HG03159 (cell line): ENCODE results near the gene THRSP.
"Not testable (repeated sequence)": the region's sequence is repeated elsewhere in the genome, so short reads cannot be mapped to it uniquely, and the experiment has no call there.

Experiments used
- ATAC-seq: cut with Tn5 transposase; IDR thresholded peaks from one replicate; pipeline ENCODE4 v1.9.1; 2021; ENCODE audit warnings: mild to moderate bottlenecking, moderate library complexity; ENCODE audit not compliant: unreplicated experiment

THRSP gene

GRCh38 chr11:78063440-78064181 is at the start of gene THRSP:
TSS of gene THRSP (plus strand) at chr11:78063861. CDS start at chr11:78063882, 21 bp downstream.
- no peak for ATAC-seq

GRCh38 chr11:78014937-78015520 is 48.6 kb upstream of the THRSP start:
- not testable (repeated sequence) for ATAC-seq

GRCh38 chr11:78015878-78016277 is 47.8 kb upstream of the THRSP start:
- ATAC-seq: no peak

GRCh38 chr11:78019808-78020207 is 43.9 kb upstream of the THRSP start:
- no peak for ATAC-seq

- ATAC-seq: no peak
Observed at GRCh38 chr11:78020246-78020645, 43.4 kb upstream of the THRSP start.

- no peak for ATAC-seq
Observed at GRCh38 chr11:78021611-78022010, 42.0 kb upstream of the THRSP start.

GRCh38 chr11:78022397-78023396 is 41.0 kb upstream of the THRSP start, which contains the start of gene KCTD14:
TSS of gene KCTD14 (minus strand) at chr11:78023276. CDS start at chr11:78023249, 27 bp downstream.
- ATAC-seq: no peak

- ATAC-seq: no peak
Observed at GRCh38 chr11:78023426-78023825, 40.2 kb upstream of the THRSP start.

- ATAC-seq: no peak
Observed at GRCh38 chr11:78025378-78025777, 38.3 kb upstream of the THRSP start.

- ATAC-seq: no peak
Observed at GRCh38 chr11:78027759-78028158, 35.9 kb upstream of the THRSP start.

GRCh38 chr11:78028423-78028822 is 35.2 kb upstream of the THRSP start:
- ATAC-seq: not testable (repeated sequence)

GRCh38 chr11:78030429-78031325 is 33.0 kb upstream of the THRSP start:
- ATAC-seq: no peak

- ATAC-seq: no peak
Observed at GRCh38 chr11:78031629-78032028, 32.0 kb upstream of the THRSP start.

GRCh38 chr11:78032090-78032489 is 31.6 kb upstream of the THRSP start:
- no peak for ATAC-seq

- ATAC-seq: no peak
Observed at GRCh38 chr11:78033040-78033439, 30.6 kb upstream of the THRSP start.

- no peak for ATAC-seq
Observed at GRCh38 chr11:78034623-78035022, 29.0 kb upstream of the THRSP start.

GRCh38 chr11:78036313-78036712 is 27.3 kb upstream of the THRSP start:
- no peak for ATAC-seq

- no peak for ATAC-seq
Observed at GRCh38 chr11:78037056-78037455, 26.6 kb upstream of the THRSP start.

GRCh38 chr11:78037825-78038620 is 25.6 kb upstream of the THRSP start:
- no peak for ATAC-seq
